ENCODE data around the gene TMEM184A. TPM values are rescaled to one million over a fixed set of nuclear protein-coding genes. Genes with fewer than 3 reads are reported as not detected.

The TMEM184A gene
- total RNA-seq, 1 donor from 2014 or later = 0.30 TPM

DNA sequence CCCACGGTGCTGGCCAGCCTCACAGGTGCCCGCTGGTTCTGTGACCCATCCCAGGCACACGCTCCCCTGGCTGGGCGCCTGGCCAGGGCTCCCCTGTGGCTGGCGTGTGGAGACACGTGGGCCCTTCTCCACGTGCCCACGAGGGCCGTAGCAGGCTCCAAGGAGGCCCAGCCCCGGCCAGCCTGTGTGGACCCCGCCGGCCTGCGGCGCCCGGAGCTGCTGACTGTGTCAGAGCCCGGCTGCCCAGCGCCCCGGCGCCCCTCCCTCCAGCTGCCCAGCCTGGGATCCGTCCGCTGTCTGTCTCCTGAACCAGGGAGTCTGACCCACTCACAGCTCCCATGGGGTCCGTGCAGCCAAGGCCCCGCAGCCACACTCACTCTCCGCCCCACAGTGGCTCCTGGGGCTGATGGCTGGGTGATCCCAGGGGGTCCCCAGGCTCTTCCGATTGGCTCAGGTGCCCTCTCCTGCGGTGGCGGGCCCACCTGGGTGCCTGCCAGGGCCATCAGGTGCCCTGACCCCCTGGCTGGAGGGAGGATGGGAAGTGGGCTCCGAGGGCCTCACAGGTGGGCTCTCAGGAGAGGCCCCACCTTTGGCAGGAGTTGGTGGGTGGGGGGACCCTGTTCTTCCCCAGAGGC is 9.6 kb downstream of the TMEM184A start:
- intact Hi-C loops (cut with DNase I) = no loop called here
- DNase-seq (no peak), ATAC-seq (ENCODE audit: poor library complexity) (no peak)

DNA sequence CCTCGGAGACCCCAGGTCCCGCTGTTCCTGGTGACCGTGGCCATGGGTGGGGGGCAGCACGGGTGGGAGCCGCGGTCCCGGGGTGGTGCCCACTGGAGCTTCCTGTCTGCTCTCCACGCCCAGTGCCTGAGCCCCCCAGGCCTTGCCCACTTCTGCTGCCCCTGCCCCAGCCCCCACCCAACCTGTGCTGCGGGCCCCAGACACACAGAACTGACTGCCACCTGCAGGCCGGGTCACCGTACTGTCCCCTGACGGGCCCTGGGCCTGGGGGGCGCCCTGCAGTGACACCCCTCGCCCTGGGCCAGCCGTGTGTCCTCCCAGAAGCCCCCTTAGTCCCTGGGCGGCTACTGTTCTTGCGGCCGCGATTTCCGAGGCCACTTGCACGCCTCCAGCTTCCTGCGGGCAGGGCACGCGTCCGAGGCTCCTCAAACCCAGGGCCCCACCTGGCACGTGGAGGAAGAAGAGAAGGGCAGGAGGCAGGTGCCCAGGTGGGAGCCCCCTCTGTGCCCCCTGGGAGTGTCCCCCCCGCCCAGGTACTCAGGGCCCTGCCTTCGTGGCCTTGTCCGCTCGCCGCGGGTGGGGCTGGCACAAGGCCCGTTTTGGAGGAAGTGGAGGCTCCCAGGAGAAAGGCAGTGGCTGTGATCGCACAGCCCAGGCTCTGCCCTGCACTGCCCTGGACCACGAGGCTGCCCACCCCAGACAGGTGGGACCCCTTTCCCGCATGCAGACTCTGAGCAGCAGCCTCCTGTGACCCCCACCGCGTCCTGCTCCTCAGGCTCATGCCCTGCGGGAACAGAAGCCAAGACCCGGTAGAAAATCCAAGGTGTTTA is 10.4 kb downstream of the TMEM184A start:
- DNase-seq (no peak), ATAC-seq (ENCODE audit: poor library complexity) (no peak)
- intact Hi-C loops (cut with DNase I) = no loop called here

DNA sequence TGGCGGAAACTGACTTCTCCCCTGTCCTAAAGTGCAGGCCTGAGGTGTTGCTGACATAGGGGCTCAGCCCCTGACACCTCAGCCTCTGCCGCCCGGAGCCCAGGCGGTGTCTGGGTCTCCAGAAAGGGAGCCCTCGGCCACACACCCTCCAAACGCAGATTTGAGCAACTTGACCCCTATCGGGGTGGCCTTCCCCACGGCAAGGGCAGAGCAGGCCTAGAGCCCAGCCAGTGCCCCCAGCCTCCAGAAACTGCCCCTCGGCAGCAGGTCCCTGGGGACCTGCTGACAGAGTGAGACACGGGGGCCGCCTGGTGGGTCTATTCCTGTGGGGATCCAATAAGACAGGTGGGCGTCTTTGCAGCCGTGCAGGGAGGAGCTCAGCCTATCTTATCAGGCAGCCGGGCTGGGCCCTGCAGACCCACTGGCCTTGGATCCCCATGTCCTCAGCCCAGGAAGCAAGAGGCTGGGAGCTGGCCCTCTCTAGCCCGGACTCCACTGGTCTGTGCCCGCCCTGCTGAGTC is 11.0 kb downstream of the TMEM184A start:
- ATAC-seq (ENCODE audit: poor library complexity) (no peak), DNase-seq (no peak)
- intact Hi-C loops (cut with DNase I) = no loop called here

GRCh38 chr7:1544178-1544895 is 11.7 kb downstream of the TMEM184A start:
- ATAC-seq (ENCODE audit: poor library complexity) = no peak
- intact Hi-C loops (cut with DNase I) = no loop called here
- no peak for DNase-seq

DNA sequence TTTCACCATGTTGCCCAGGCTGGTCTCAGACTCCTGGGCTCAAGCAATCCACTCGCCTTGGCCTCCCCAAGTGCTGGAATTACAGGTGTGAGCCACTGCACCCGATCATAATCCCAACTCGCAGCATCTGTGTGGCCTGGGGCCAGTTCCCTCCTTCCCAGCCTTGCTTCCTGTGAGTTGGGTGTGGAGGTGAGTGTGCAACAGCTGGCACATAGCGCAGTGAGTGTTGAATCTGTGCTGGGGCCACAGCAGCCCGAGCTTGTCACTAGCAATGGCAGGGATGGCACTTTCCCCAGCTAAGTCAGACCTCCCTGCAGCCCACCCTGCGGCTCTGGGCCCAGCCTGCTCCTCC is 12.2 kb downstream of the TMEM184A start:
- no peak for ATAC-seq (ENCODE audit: poor library complexity)
- intact Hi-C loops (cut with DNase I) = no loop called here
- DNase-seq = no peak

GRCh38 chr7:1542841-1543747 is 12.9 kb downstream of the TMEM184A start:
- DNase-seq = peak; percentile 48
- ATAC-seq (ENCODE audit: poor library complexity) = no peak
- intact Hi-C loops (cut with DNase I) = no loop called here

DNA sequence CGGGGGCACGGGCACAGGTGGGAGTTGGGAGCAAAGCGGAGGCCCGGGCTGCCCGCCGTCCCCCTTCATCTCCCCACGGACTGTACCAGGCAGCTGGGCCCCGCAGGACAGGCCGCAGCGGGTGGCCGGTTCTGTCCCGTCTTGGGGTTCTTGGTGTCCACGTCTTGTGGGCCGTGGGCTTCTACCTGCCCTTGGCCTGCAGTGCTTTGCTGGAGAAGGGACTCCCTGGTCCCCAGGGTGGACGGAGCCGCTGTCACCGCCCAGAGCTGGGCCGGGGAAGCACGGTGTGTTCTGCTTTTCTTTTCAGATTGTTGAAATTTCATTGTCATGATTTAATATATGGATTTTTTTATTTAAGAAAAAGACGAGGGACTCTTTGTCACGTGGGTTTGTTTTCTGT is 13.7 kb downstream of the TMEM184A start:
- intact Hi-C loops (cut with DNase I) = no loop called here
- no peak for DNase-seq
- no peak for ATAC-seq (ENCODE audit: poor library complexity)

- no peak for DNase-seq
- intact Hi-C loops (cut with DNase I) = no loop called here
- no peak for ATAC-seq (ENCODE audit: poor library complexity)
Measured at GRCh38 chr7:1541431-1542162, 14.4 kb downstream of the TMEM184A start.

DNA sequence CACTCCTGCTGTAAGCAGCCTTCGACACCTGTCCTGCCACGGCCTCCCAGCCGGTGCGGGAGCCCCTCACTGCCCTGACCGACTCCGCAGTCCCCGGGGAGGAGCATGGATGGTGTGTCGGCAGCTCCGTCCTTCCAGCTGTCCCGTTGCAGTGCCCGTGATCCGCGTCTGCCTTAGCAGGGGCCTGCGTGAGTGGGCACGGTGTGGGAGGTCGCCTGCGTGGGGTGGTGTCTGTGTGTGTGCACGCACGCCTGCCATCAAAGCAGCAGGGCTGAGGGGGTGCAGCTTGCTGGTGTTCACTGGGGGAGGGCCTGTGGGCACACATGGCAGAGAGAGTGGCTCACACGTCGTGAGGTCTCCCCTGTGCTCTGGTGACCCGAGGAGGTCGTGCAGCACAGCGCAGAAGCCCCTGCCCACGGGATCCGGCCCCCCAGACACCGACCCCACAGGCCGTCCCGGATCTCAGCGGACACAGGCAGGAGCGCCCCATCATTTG is 15.2 kb downstream of the TMEM184A start:
- intact Hi-C loops (cut with DNase I) = no loop called here
- no peak for ATAC-seq (ENCODE audit: poor library complexity)
- no peak for DNase-seq

DNA sequence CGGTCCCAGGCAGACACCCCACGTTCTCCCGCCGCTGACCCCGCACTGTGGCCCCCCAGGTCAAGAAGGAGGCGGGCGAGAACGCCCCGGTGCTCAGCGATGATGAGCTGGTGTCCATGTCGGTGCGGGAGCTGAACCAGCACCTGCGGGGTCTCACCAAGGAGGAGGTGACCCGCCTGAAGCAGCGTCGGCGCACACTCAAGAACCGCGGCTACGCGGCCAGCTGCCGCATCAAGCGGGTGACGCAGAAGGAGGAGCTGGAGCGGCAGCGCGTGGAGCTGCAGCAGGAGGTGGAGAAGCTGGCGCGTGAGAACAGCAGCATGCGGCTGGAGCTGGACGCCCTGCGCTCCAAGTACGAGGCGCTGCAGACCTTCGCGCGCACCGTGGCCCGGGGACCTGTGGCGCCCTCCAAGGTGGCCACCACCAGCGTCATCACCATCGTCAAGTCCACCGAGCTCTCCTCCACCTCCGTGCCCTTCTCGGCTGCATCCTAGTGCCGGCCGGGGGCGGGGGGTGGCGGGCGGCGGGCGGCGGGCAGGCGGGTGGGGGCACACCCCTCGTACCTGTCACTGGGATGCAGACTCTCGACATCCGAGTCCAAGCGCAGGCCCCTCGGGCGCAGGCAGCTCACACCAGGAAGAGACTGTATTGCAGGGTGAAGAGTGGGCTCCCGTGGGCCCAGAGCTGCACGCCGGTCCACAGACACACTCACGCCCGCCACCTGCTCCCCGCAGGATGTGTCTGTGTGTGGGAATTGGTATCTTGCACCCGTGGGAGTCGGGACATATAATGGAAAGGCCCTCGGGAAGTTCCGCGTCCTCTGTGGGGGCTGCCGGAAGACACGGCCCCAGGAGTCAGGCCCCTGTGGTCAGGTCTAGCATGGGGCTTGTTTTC is 15.9 kb downstream of the TMEM184A start:
- DNase-seq (no peak), ATAC-seq (ENCODE audit: poor library complexity) (no peak)
- intact Hi-C loops (cut with DNase I) = no loop called here

GRCh38 chr7:1539181-1539881 is 16.7 kb downstream of the TMEM184A start:
- intact Hi-C loops (cut with DNase I) = no loop called here
- DNase-seq = peak; percentile 47
- ATAC-seq (ENCODE audit: poor library complexity) = no peak

GRCh38 chr7:1538544-1539180 is 17.3 kb downstream of the TMEM184A start:
- peak; percentile 45 for DNase-seq
- intact Hi-C loops (cut with DNase I) = no loop called here
- no peak for ATAC-seq (ENCODE audit: poor library complexity)

DNA sequence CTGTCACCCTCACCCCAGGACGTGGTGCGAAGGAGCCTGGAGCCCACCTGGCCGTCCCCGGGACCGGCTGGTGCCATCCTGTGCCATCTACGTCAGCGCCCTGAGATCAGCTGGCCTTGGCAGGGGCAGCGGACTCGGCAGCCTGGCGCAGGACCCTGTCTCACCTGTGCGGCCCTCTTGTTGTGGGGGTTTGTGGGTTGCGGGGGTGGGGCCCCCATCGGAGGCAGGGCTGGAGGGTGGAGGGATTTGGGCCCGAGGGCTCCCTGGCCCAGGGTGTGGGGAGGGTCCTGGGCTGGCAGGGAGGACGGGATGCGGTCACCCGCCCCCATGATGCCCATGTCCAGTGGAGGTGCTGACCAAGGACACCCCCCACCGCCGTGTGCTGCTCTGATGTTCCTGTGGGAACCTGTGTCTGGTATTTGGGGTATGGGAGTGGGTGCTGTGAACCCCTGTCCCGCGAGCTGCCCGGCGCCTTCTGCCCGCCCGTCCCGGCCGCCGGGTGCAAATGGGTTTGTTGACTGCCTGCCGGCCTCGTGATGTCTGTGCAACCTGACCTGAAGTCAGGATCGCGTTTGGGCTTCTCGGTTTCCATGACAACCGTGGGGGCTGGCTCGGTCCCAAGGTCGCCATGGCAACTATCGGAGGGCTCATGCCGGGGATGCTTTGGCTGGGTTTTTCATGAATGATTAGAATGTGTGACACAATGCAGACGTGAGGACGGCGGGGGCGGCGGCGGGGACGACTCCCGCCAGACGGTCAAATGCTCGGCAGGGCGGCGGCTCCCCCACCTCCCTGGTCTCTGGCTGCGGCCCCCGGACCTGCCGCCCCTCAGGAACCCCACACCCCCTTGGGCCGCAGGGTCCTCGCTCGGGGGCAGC is 18.2 kb downstream of the TMEM184A start:
- peak; percentile 95 for DNase-seq
- intact Hi-C loops (cut with DNase I) = no loop called here
- peak; percentile 53 for ATAC-seq (ENCODE audit: poor library complexity)

DNA sequence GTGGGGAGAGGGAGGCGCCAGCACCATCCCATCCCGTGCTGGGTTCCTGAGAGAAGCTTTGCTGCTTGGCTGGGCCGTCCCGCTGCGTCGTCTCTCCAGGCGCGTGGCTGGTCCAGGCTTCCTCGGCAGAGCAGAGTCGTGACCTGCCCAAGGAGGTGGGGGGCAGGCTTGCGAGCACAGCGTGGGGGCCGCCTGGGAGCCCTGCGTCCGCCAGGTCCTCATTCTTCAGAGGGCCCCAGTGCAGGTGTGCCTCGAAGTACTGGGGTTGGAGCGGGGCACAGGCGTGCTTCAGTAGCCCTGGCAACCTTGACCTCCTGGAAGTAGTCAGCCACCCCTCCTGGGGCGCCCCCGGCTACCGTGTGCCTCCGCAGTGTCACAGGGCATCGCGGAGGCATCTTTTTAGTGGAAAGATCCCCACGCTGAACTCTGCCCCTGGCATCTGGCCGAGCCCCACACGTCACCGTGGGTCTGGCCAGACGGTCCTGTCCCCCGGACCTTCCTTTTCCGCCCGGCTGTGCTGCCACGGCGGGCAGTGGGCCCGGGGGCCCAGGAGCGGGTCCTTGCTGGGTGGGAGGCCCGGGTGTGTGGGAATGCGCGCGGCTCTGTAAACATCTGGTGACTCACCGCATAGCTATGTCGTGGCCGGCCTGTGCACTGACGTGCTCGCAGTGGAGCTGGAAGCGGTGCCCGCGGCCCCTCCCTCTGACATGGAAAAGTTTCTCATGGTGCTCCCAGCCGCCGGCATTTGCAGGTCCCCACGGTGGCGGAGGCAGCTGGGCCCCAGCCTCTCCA is 19.1 kb downstream of the TMEM184A start:
- peak; percentile 88 for ATAC-seq (ENCODE audit: poor library complexity)
- peak; percentile 96 for DNase-seq
- intact Hi-C loops (cut with DNase I) = no loop called here
